Astrocyte of the hippocampus (primary cell): ENCODE data around the gene IFI16.
"Not testable (repeated sequence)": the region's sequence is repeated elsewhere in the genome, so short reads cannot be mapped to it uniquely, and the experiment has no call there.

ENCODE experiments used
- DNase-seq: peaks from one replicate; pipeline ENCODE4 v3.0.0; 2011; ENCODE audit warnings: low read depth, low spot score

Gene IFI16

GRCh38 chr1:159092036-159092760, 82.5 kb downstream of the IFI16 start:
- no peak for DNase-seq

DNA sequence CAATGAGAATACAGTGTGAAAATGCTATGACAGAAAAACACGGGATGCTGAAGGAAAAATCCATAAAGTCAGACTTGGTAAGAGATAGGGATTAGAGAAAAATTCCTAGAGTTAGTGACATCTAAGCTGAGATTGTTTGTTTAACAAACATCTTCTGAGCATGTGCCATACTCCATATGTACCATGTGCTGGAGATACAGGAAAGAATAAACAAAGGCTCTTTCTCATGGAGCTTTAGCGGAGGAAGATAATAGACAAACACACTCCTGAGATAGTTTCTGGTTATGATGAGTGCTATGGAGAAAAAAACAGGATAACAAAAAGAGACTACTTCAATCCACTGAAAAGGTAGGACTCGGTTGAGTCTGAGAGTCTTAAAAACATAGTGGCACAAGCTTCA, 88.9 kb downstream of the IFI16 start:
- DNase-seq: no peak

GRCh38 chr1:159100589-159100988, 90.9 kb downstream of the IFI16 start:
- no peak for DNase-seq

DNA sequence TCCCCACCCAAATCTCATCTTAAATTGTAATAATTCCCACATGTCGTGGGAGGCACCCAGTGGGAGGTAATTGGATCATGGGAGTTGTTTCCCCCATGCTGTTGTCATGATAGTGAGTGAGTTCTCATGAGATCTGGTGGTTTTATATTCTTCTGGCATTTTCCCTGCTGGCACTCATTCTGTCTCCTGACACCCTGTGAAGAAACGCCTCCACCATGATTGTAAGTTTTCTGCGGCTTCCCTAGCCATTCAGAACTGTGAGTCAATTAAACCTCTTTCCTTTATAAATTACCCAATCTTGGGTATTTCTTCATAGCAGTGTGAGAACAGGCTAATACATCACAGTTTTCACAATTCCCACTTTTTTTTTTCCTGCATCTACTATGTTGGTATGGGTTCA, 93.3 kb downstream of the IFI16 start:
- not testable (repeated sequence) for DNase-seq
